Activated naive CD8-positive, alpha-beta T cell treated with anti-CD3 and anti-CD28 coated beads, Interleukin-2, amount 10 ng/mL, durations not matched to agents 7 days and 5 days (primary cell): ENCODE measurements around the gene CCDC188. TPM values are rescaled to one million over a fixed set of nuclear protein-coding genes. Genes with fewer than 3 reads are reported as not detected.

ENCODE experiments used
- ATAC-seq: fragments of 150-1000 bp; cut with Tn5 transposase; one replicate; pipeline ENCODE4 v1.10.0; 2021; ENCODE audit warnings: low read depth, moderate library complexity
- POLR2A ChIA-PET: fragments of 350-600 bp; sonication (Branson Sonifier 250); formaldehyde crosslinking; loops from one replicate; lab custom pipeline; 2021; ENCODE audit warnings: antibody characterized with exemption; lab: Charles Lee
- DNase-seq: peaks from one replicate; pipeline ENCODE4 v3.0.0; 2021
- H3K27ac Mint-ChIP-seq: one replicate; pipeline ENCODE4 v1.8.0; 2022; ENCODE audit warnings: mild to moderate bottlenecking, mixed read lengths
- H3K27me3 Mint-ChIP-seq: one replicate; pipeline ENCODE4 v1.8.0; 2022; ENCODE audit warnings: mild to moderate bottlenecking, moderate library complexity, mixed read lengths
- H3K36me3 Mint-ChIP-seq: one replicate; pipeline ENCODE4 v1.8.0; 2021; ENCODE audit warnings: mild to moderate bottlenecking, mixed read lengths
- H3K4me1 Mint-ChIP-seq: one replicate; pipeline ENCODE4 v1.8.0; 2021; ENCODE audit warnings: mixed read lengths
- H3K4me3 Mint-ChIP-seq: one replicate; pipeline ENCODE4 v1.8.0; 2022; ENCODE audit warnings: mild to moderate bottlenecking, moderate library complexity, mixed read lengths
- H3K9me3 Mint-ChIP-seq: one replicate; pipeline ENCODE4 v1.8.0; 2021; ENCODE audit warnings: mixed read lengths
- total RNA-seq, 2 experiments: library from RNA; stranded (reverse); gene quantifications; one replicate each; pipeline ENCODE4 v1.2.3, GENCODE V29; 2021

CCDC188 gene
- total RNA-seq, 2 experiments from 2014 or later, result 0.51 TPM; not detected in 1

GRCh38 chr22:20156611-20157429, 6.0 kb upstream of the CCDC188 start:
- H3K36me3 Mint-ChIP-seq, result no peaks in the 10 kb centered on the region
- POLR2A ChIA-PET, result interaction anchor here (1.2 kb wide), 1 partner anchor 82 kb away, joined by 10 read pairs; no protein-coding TSS in a partner anchor
- no peak overlapping the region for H3K4me3 Mint-ChIP-seq
- H3K4me1 Mint-ChIP-seq, result no peaks in the 10 kb centered on the region
- peaks cover 2% of the 10 kb centered on the region for H3K27me3 Mint-ChIP-seq
- ATAC-seq (peak; percentile 83), DNase-seq (peak; percentile 93)
- H3K9me3 Mint-ChIP-seq, result no peaks in the 10 kb centered on the region
- peak overlapping the region; percentile 31 for H3K27ac Mint-ChIP-seq

DNA sequence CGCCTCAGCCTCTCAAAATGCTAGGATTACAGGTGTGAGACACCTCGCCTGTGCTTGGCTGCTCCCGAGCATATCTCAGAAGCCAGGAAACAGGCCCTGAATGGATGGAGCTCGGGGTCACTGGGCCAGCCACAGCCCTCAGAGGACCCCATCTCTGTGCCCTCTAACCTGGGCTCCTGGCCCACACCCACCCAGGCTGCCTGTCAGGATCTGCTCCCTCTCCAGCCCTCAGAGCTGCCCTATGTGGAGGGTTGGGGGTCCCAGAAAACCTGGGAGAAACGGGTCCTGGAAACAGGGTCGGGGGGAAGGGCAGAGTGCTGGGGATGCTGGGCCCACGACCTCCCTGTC, 5.2 kb upstream of the CCDC188 start:
- no peak for ATAC-seq
- DNase-seq, result no peak
- Mint-ChIP-seq H3K36me3 (no peaks in the 10 kb centered on the region), H3K4me1 (no peaks in the 10 kb centered on the region), H3K27ac (no peak overlapping the region), H3K4me3 (no peak overlapping the region), H3K9me3 (no peaks in the 10 kb centered on the region), H3K27me3 (peaks cover 2% of the 10 kb centered on the region)
- POLR2A ChIA-PET, result no interaction called here

DNA sequence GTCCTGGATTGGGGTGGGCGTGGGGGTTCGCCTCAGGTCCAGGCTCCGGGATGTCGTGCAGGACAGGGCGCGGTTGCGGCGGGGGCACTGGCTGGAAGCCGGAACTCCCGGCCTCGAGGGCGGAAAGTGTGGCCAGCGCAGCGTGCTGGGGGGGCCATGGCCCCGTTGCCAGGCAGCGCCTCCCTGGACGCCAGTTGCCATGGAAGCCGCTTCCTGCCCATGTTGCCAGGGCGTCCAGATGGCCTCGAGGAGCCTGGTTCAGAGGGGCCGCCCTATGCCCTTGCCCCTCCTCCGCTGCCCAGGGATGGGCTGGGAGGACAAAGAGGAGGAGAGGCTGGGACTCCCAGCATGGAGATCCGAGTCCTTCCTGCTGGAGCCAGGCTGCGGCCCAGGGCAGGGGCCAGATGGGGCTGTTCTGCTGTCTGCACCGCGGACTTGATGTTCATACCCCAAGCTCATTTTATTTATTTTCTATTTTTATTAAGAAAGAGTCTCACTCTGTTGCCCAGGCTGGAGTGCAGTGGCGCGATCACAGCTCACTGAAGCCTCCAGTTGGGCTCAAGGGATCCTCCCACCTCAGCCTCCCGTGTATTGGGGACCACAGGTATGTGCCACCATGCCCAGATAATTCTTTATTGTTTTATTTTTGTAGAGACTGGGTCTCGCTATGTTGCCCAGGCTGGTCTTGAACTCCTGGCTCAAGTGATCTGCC, 4.6 kb upstream of the CCDC188 start:
- Mint-ChIP-seq H3K4me1 (no peaks in the 10 kb centered on the region), H3K36me3 (no peaks in the 10 kb centered on the region), H3K9me3 (no peaks in the 10 kb centered on the region), H3K27ac (no peak overlapping the region), H3K27me3 (peaks cover 2% of the 10 kb centered on the region), H3K4me3 (no peak overlapping the region)
- ATAC-seq (no peak), DNase-seq (peak; percentile 61)
- POLR2A ChIA-PET, result no interaction called here

GRCh38 chr22:20154602-20155187, 3.8 kb upstream of the CCDC188 start:
- Mint-ChIP-seq H3K27me3 (peaks cover 2% of the 10 kb centered on the region), H3K4me1 (no peaks in the 10 kb centered on the region), H3K36me3 (no peaks in the 10 kb centered on the region), H3K27ac (no peak overlapping the region), H3K4me3 (no peak overlapping the region), H3K9me3 (no peaks in the 10 kb centered on the region)
- ATAC-seq (no peak), DNase-seq (no peak)
- POLR2A ChIA-PET, result no interaction called here

GRCh38 chr22:20153945-20154344, 3.1 kb upstream of the CCDC188 start:
- no peak overlapping the region for H3K4me3 Mint-ChIP-seq
- DNase-seq, result no peak
- no peaks in the 10 kb centered on the region for H3K4me1 Mint-ChIP-seq
- no peaks in the 10 kb centered on the region for H3K9me3 Mint-ChIP-seq
- no peaks in the 10 kb centered on the region for H3K36me3 Mint-ChIP-seq
- H3K27ac Mint-ChIP-seq, result no peak overlapping the region
- POLR2A ChIA-PET, result no interaction called here
- H3K27me3 Mint-ChIP-seq, result peaks cover 2% of the 10 kb centered on the region
- no peak for ATAC-seq

- Mint-ChIP-seq H3K27me3 (no peaks in the 10 kb centered on the region), H3K4me1 (no peaks in the 10 kb centered on the region), H3K36me3 (no peaks in the 10 kb centered on the region), H3K9me3 (no peaks in the 10 kb centered on the region), H3K4me3 (no peak overlapping the region), H3K27ac (no peak overlapping the region)
- ATAC-seq (no peak), DNase-seq (no peak)
- POLR2A ChIA-PET, result no interaction called here
Observed at GRCh38 chr22:20152464-20152890, 1.6 kb upstream of the CCDC188 start.

DNA sequence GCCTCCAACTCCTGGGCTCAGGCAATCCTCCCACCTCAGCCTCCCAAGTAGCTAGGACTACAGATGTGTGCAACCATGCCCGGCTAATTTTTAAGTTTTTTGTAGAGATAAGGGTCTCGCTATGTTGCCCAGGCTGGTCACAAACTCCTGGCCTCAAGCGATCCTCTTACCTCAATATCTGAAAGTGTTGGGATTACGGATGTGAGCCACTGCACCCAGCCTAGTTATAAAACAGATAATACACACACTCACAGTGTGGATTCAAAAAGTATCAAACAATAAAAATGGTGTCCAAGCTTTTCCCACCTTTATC, 377 bp upstream of the CCDC188 start:
- POLR2A ChIA-PET, result no interaction called here
- Mint-ChIP-seq H3K27ac (no peak overlapping the region), H3K4me1 (no peaks in the 10 kb centered on the region), H3K9me3 (no peaks in the 10 kb centered on the region), H3K27me3 (no peaks in the 10 kb centered on the region), H3K36me3 (no peaks in the 10 kb centered on the region), H3K4me3 (no peak overlapping the region)
- DNase-seq, result no peak
- ATAC-seq, result no peak

GRCh38 chr22:20149257-20150250, 1.3 kb downstream of the CCDC188 start:
- Mint-ChIP-seq H3K4me3 (no peak overlapping the region), H3K36me3 (no peaks in the 10 kb centered on the region), H3K9me3 (no peaks in the 10 kb centered on the region), H3K4me1 (no peaks in the 10 kb centered on the region), H3K27me3 (no peaks in the 10 kb centered on the region), H3K27ac (no peak overlapping the region)
- ATAC-seq, result no peak
- no peak for DNase-seq
- POLR2A ChIA-PET, result no interaction called here

GRCh38 chr22:20148414-20148813, 2.4 kb downstream of the CCDC188 start:
- ATAC-seq, result no peak

DNA sequence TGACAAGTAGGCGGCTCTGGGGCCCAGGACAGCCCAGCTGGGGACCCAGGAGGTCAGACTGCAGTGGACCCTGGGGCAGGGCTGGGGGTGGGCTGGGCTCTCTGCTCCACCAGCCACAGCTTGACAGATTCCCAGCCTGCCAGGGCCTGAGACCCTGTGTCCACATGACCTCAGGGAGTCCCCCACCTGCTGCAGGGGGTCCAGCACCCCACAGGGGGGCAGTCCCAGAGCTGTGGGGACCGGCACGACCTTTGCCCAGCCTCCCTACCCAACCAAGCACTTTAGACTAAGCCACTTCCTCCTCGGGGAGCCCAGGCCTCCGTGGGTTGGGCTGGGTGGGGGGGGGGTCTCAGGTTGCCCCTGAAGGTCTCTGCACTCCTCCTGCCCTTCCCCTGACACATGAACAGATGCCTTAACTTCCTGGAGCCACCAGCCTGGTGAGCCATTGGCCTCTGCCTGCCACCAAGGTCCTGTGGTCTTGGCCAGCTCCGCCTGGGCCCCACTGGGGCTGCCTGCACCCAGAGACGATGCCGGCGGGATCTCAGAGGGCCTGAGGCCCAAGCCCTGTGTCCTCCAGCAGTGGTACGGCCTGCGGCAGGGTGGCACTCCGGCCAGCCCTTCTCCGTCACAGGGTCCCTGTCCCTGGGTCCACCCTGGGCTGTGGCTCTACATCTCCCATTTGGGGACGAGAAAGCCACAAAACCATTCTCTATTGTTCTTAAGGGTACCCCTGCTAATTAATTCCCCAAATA, 3.4 kb downstream of the CCDC188 start:
- Mint-ChIP-seq H3K4me3 (no peak overlapping the region), H3K36me3 (no peaks in the 10 kb centered on the region), H3K4me1 (no peaks in the 10 kb centered on the region), H3K27me3 (no peaks in the 10 kb centered on the region), H3K27ac (no peak overlapping the region), H3K9me3 (no peaks in the 10 kb centered on the region)
- DNase-seq (no peak), ATAC-seq (no peak)
- POLR2A ChIA-PET, result no interaction called here

More at GRCh38 chr22:20148414-20148813, 2.4 kb downstream of the CCDC188 start:
- H3K4me3 Mint-ChIP-seq, result no peak overlapping the region
- no peak overlapping the region for H3K27ac Mint-ChIP-seq
- no peaks in the 10 kb centered on the region for H3K4me1 Mint-ChIP-seq
- DNase-seq, result no peak
- no peaks in the 10 kb centered on the region for H3K27me3 Mint-ChIP-seq
- POLR2A ChIA-PET, result no interaction called here
- H3K9me3 Mint-ChIP-seq, result no peaks in the 10 kb centered on the region
- H3K36me3 Mint-ChIP-seq, result no peaks in the 10 kb centered on the region

DNA sequence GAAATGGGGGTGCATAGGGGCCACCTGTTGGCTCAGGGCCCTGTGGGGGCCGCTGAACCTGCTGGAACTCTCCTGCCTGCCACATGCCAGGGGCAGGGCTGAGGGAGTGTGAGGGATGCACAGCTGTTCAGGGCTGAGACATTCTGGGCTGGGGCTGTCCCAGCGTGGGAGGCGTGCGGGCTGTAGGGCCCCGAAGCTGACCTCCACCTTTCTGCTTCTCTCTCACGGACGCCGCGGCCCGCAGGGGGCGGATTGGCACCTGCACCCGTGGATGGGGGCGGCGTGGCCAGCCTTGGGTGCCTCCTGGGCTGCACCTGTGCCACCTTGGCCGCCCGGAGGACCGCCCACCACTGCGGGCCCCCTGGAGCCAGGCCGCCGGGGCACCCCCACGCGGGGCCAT, 4.1 kb downstream of the CCDC188 start:
- Mint-ChIP-seq H3K4me1 (no peaks in the 10 kb centered on the region), H3K27me3 (no peaks in the 10 kb centered on the region), H3K9me3 (no peaks in the 10 kb centered on the region), H3K4me3 (no peak overlapping the region), H3K27ac (no peak overlapping the region), H3K36me3 (no peaks in the 10 kb centered on the region)
- ATAC-seq (no peak), DNase-seq (no peak)
- POLR2A ChIA-PET, result no interaction called here

GRCh38 chr22:20145832-20146223, 5.0 kb downstream of the CCDC188 start:
- Mint-ChIP-seq H3K4me1 (no peaks in the 10 kb centered on the region), H3K36me3 (no peaks in the 10 kb centered on the region), H3K9me3 (no peaks in the 10 kb centered on the region), H3K4me3 (no peak overlapping the region), H3K27ac (no peak overlapping the region), H3K27me3 (no peaks in the 10 kb centered on the region)
- POLR2A ChIA-PET, result no interaction called here
- DNase-seq (no peak), ATAC-seq (no peak)
